M059J (cell line): ENCODE measurements around the gene IZUMO2. TPM values are rescaled to one million over a fixed set of nuclear protein-coding genes. Genes with fewer than 3 reads are reported as not detected.
A peak's percentile ranks its signal among the peaks of the same experiment; 100 is the strongest.
"Not testable (repeated sequence)": the region's sequence is repeated elsewhere in the genome, so short reads cannot be mapped to it uniquely, and the experiment has no call there.

Experiments used
- DNase-seq: peaks from one replicate; pipeline ENCODE4 v3.0.0-alpha.2; 2012; ENCODE audit warnings: low read depth
- total RNA-seq: library from RNA; depleted of rRNA; stranded (reverse); fragments of >200 nt; shearing (Covaris generic); gene quantifications from 2 replicates; pipeline ENCODE4 v1.2.3, GENCODE V29; 2014

The IZUMO2 gene
- total RNA-seq, 1 experiment from 2014 or later = not detected

- no peak for DNase-seq
Observed at GRCh38 chr19:50184196-50184595, 21.1 kb upstream of the IZUMO2 start.

- DNase-seq = no peak
Observed at GRCh38 chr19:50181121-50181520, 18.0 kb upstream of the IZUMO2 start.

- DNase-seq = peak; percentile 63
Observed at GRCh38 chr19:50178859-50179537, 15.9 kb upstream of the IZUMO2 start.

GRCh38 chr19:50178320-50178719 lies 15.2 kb upstream of the IZUMO2 start:
- DNase-seq = no peak

- DNase-seq = no peak
Observed at GRCh38 chr19:50176775-50177174, 13.7 kb upstream of the IZUMO2 start.

- no peak for DNase-seq
Observed at GRCh38 chr19:50175924-50176323, 12.8 kb upstream of the IZUMO2 start.

GRCh38 chr19:50174100-50174793 lies 11.2 kb upstream of the IZUMO2 start:
- no peak for DNase-seq

GRCh38 chr19:50173127-50173526 lies 10.0 kb upstream of the IZUMO2 start:
- DNase-seq = peak; percentile 76

- DNase-seq = no peak
Observed at GRCh38 chr19:50172726-50173125, 9.6 kb upstream of the IZUMO2 start.

GRCh38 chr19:50171752-50172151 lies 8.7 kb upstream of the IZUMO2 start:
- peak; percentile 35 for DNase-seq

GRCh38 chr19:50167314-50167721 lies 4.2 kb upstream of the IZUMO2 start:
- DNase-seq = peak; percentile 44

GRCh38 chr19:50159078-50159477 lies 4.0 kb downstream of the IZUMO2 start:
- DNase-seq = no peak

GRCh38 chr19:50158577-50158976 lies 4.5 kb downstream of the IZUMO2 start:
- no peak for DNase-seq

- no peak for DNase-seq
Observed at GRCh38 chr19:50155520-50156109, 7.5 kb downstream of the IZUMO2 start.

- no peak for DNase-seq
Observed at GRCh38 chr19:50154529-50154928, 8.6 kb downstream of the IZUMO2 start.

- DNase-seq = no peak
Observed at GRCh38 chr19:50152578-50152977, 10.5 kb downstream of the IZUMO2 start.

GRCh38 chr19:50148528-50148927 lies 14.6 kb downstream of the IZUMO2 start:
- DNase-seq = no peak

- DNase-seq = peak; percentile 81
Observed at GRCh38 chr19:50147462-50148423, 15.3 kb downstream of the IZUMO2 start.

- not testable (repeated sequence) for DNase-seq
Observed at GRCh38 chr19:50141921-50142320, 21.2 kb downstream of the IZUMO2 start.

GRCh38 chr19:50140118-50140845 lies 22.8 kb downstream of the IZUMO2 start:
- DNase-seq = not testable (repeated sequence)
